HepG2 (cell line): Measurements from ENCODE around the gene DNPH1. TPM values are rescaled to one million over a fixed set of nuclear protein-coding genes. Genes with fewer than 3 reads are reported as not detected.
A peak's percentile ranks its signal among the peaks of the same experiment; 100 is the strongest.

Source experiments
- CBFB ChIP-seq: sonication (generic); formaldehyde crosslinking; IDR thresholded peaks from 2 replicates; pipeline ENCODE4 v1.4.0; 2020; ENCODE audit warnings: missing genetic modification reagents
- EEA1 ChIP-seq: sonication (generic); formaldehyde crosslinking; IDR thresholded peaks from 2 replicates; pipeline ENCODE4 v1.5.1; 2020; ENCODE audit warnings: mild to moderate bottlenecking, missing genetic modification reagents, borderline replicate concordance
- GLI4 ChIP-seq: sonication (generic); formaldehyde crosslinking; IDR thresholded peaks from 2 replicates; pipeline ENCODE4 v1.5.1; 2020; ENCODE audit warnings: missing genetic modification reagents, mild to moderate bottlenecking, moderate library complexity, borderline replicate concordance
- HINFP ChIP-seq: sonication (generic); formaldehyde crosslinking; IDR thresholded peaks from 2 replicates; pipeline ENCODE4 v1.4.0; 2020; ENCODE audit warnings: low read depth, mild to moderate bottlenecking, missing genetic modification reagents
- JUN ChIP-seq: sonication (generic); formaldehyde crosslinking; IDR thresholded peaks from 2 replicates; pipeline ENCODE4 v1.4.0; 2020; ENCODE audit warnings: mild to moderate bottlenecking, missing genetic modification reagents
- KLF11 ChIP-seq: IDR thresholded peaks from 2 replicates; pipeline ENCODE4 v1.6.1; 2016; ENCODE audit warnings: missing compliant biosample characterization
- MTA1 ChIP-seq: sonication (generic); formaldehyde crosslinking; IDR thresholded peaks from 2 replicates; pipeline ENCODE4 v1.4.0; 2020; ENCODE audit warnings: missing genetic modification reagents, mild to moderate bottlenecking, borderline replicate concordance
- NFKB2 ChIP-seq: sonication (generic); formaldehyde crosslinking; IDR thresholded peaks from 2 replicates; pipeline ENCODE4 v1.4.0; 2020; ENCODE audit warnings: missing genetic modification reagents, borderline replicate concordance
- SAP130 ChIP-seq: IDR thresholded peaks from 2 replicates; pipeline ENCODE4 v1.6.1; 2016; ENCODE audit warnings: low read depth
- STAG1 ChIP-seq: sonication (generic); formaldehyde crosslinking; IDR thresholded peaks from 2 replicates; pipeline ENCODE4 v1.4.0; 2020; ENCODE audit warnings: missing genetic modification reagents
- ZFP36L2 ChIP-seq: sonication (generic); formaldehyde crosslinking; IDR thresholded peaks from 2 replicates; pipeline ENCODE4 v1.4.0; 2020; ENCODE audit warnings: missing genetic modification reagents
- ZNF12 ChIP-seq: sonication (generic); formaldehyde crosslinking; IDR thresholded peaks from 2 replicates; pipeline ENCODE4 v1.5.0; 2020; ENCODE audit warnings: missing genetic modification reagents
- ZNF205 ChIP-seq: IDR thresholded peaks from 2 replicates; pipeline ENCODE4 v1.6.1; 2018; ENCODE audit warnings: missing biosample characterization, missing genetic modification reagents
- ZNF292 ChIP-seq: sonication (generic); formaldehyde crosslinking; IDR thresholded peaks from 2 replicates; pipeline ENCODE4 v1.8.1; 2022; ENCODE audit warnings: mild to moderate bottlenecking, low read depth, missing genetic modification reagents, borderline replicate concordance
- ZNF331 ChIP-seq: sonication (generic); formaldehyde crosslinking; IDR thresholded peaks from 2 replicates; pipeline ENCODE4 v1.4.0; 2020; ENCODE audit warnings: missing genetic modification reagents
- ZNF556 ChIP-seq: sonication (generic); formaldehyde crosslinking; IDR thresholded peaks from 2 replicates; pipeline ENCODE4 v1.4.0; 2020; ENCODE audit warnings: mild to moderate bottlenecking, missing genetic modification reagents, borderline replicate concordance
- ZNF724P ChIP-seq: sonication (generic); formaldehyde crosslinking; IDR thresholded peaks from 2 replicates; pipeline ENCODE4 v1.8.0; 2022; ENCODE audit warnings: missing genetic modification reagents, borderline replicate concordance
- polyA plus RNA-seq, 8 experiments: library from polyadenylated mRNA; depleted of rRNA in 3 of 8; stranded (reverse) in 7 of 8; unstranded in 1 of 8; fragments of >200 nt; fragmentation: Illumina TruSeq in 4 of 8; extraction: Trizol in 4 of 8; gene quantifications; 2 replicates each; pipeline versions ENCODE4 v1.2.1 to v1.2.3, GENCODE V29; 2011 to 2016; ENCODE audit warnings: low read depth in 4 of 8, missing spikeins in 1 of 8, mixed read lengths in 1 of 8; ENCODE audit not compliant: insufficient read depth in 1 of 8
- total RNA-seq, 5 experiments: library from RNA; depleted of rRNA; stranded (reverse); fragments of >200 nt; fragmentation: Illumina TruSeq; extraction: Trizol; gene quantifications; 2 replicates each; pipeline ENCODE4 v1.2.3, GENCODE V29; 2016; ENCODE audit warnings: low read depth in 1 of 5
- TF ChIP-seq, protein P1 (sequence below): sonication (generic); formaldehyde crosslinking; IDR thresholded peaks from 2 replicates; pipeline ENCODE4 v1.8.1; 2023; ENCODE audit warnings: mild to moderate bottlenecking, missing genetic modification reagents
- TF ChIP-seq, protein P2 (sequence below): sonication (generic); formaldehyde crosslinking; IDR thresholded peaks from 2 replicates; pipeline ENCODE4 v1.8.1; 2022; ENCODE audit warnings: low read depth, mild to moderate bottlenecking, missing genetic modification reagents
- TF ChIP-seq, protein P3 (sequence below): sonication (generic); formaldehyde crosslinking; IDR thresholded peaks from 2 replicates; pipeline ENCODE4 v1.4.0; 2020; ENCODE audit warnings: missing genetic modification reagents, mild to moderate bottlenecking, borderline replicate concordance

Gene DNPH1
- total and polyA plus RNA-seq, 2 of the 13 experiments (the other 11 are each of a cell fraction or from before 2014, with no cell fraction given): 56.5 to 75.1 TPM

DNA sequence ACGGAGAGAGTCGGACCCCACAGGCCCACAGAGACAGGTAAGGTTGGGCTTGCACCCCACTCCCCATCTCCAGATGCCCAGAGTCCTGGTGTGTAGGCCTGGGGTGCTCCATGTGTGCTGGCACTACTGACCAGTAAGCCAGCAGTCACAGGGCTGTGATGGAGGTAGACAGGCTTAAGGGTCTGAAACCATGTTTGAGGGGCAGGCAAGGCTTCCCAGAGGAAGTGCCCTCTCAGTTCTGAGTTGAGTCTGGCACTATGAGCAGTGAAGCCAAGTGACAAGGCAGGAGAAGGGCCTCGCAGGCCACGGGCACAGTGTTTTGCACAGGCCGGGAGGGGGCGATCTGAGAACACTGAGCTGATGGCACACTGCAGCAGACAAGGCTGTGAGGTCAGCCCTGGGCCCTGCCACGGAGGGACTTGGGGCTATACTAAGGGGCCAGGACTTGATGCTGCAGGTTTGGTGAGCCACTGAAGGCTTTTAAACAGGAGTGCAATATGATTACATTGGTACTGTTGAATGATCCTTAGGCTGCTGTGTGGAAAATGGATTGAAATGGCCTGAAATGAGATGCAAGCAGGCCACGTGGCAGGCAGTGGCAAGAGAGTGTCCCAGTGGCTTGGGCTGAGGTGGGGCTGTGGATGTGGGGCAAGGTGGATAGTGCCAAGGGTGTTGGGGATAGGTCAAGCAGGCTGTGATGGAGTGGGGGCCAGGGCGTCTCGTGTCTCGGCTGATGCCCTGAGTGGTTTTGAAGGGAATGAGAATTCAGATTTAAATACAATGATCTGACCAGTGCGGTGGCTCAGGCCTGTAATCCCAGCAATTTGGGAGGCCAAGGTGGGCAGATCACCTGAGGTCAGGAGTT lies 34.3 kb upstream of the DNPH1 start (continued):
- TF ChIP-seq MTA1 (CRISPR knock-in tag) (peak; percentile 76; the same call in 1 of the 2 replicates), HINFP (peak; percentile 76; the same call in 1 of the 2 replicates), KLF11 (CRISPR knock-in tag) (peak; percentile 86; the same call in 1 of the 2 replicates), EEA1 (CRISPR knock-in tag) (no peak), GLI4 (peak; percentile 69; the same call in 1 of the 2 replicates), SAP130 (CRISPR knock-in tag) (peak; percentile 45; the same call in 1 of the 2 replicates), JUN (CRISPR knock-in tag) (peak; percentile 62; the same call in 1 of the 2 replicates), ZNF205 (peak; percentile 58), STAG1 (CRISPR knock-in tag) (peak; percentile 100), ZNF12 (CRISPR knock-in tag) (peak; percentile 65; the same call in 1 of the 2 replicates), ZNF556 (peak; percentile 77; the same call in 1 of the 2 replicates), NFKB2 (CRISPR knock-in tag) (peak; percentile 16; the same call in 1 of the 2 replicates), ZNF292 (peak; percentile 47; the same call in 1 of the 2 replicates), ZNF331 (CRISPR knock-in tag) (peak; percentile 79), CBFB (CRISPR knock-in tag) (0 out of 2 replicates have a peak, but pooled peaks have one; percentile 34), ZFP36L2 (CRISPR knock-in tag) (no peak), ZNF724P (peak; percentile 95)
- TF ChIP-seq, protein P1, sequence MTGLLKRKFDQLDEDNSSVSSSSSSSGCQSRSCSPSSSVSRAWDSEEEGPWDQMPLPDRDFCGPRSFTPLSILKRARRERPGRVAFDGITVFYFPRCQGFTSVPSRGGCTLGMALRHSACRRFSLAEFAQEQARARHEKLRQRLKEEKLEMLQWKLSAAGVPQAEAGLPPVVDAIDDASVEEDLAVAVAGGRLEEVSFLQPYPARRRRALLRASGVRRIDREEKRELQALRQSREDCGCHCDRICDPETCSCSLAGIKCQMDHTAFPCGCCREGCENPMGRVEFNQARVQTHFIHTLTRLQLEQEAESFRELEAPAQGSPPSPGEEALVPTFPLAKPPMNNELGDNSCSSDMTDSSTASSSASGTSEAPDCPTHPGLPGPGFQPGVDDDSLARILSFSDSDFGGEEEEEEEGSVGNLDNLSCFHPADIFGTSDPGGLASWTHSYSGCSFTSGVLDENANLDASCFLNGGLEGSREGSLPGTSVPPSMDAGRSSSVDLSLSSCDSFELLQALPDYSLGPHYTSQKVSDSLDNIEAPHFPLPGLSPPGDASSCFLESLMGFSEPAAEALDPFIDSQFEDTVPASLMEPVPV (CRISPR knock-in tag): peak; percentile 66; the same call in 1 of the 2 replicates
- TF ChIP-seq, protein P2, sequence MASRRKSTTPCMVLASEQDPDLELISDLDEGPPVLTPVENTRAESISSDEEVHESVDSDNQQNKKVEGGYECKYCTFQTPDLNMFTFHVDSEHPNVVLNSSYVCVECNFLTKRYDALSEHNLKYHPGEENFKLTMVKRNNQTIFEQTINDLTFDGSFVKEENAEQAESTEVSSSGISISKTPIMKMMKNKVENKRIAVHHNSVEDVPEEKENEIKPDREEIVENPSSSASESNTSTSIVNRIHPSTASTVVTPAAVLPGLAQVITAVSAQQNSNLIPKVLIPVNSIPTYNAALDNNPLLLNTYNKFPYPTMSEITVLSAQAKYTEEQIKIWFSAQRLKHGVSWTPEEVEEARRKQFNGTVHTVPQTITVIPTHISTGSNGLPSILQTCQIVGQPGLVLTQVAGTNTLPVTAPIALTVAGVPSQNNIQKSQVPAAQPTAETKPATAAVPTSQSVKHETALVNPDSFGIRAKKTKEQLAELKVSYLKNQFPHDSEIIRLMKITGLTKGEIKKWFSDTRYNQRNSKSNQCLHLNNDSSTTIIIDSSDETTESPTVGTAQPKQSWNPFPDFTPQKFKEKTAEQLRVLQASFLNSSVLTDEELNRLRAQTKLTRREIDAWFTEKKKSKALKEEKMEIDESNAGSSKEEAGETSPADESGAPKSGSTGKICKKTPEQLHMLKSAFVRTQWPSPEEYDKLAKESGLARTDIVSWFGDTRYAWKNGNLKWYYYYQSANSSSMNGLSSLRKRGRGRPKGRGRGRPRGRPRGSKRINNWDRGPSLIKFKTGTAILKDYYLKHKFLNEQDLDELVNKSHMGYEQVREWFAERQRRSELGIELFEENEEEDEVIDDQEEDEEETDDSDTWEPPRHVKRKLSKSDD: peak; percentile 52; the same call in 1 of the 2 replicates
- TF ChIP-seq, protein P3, sequence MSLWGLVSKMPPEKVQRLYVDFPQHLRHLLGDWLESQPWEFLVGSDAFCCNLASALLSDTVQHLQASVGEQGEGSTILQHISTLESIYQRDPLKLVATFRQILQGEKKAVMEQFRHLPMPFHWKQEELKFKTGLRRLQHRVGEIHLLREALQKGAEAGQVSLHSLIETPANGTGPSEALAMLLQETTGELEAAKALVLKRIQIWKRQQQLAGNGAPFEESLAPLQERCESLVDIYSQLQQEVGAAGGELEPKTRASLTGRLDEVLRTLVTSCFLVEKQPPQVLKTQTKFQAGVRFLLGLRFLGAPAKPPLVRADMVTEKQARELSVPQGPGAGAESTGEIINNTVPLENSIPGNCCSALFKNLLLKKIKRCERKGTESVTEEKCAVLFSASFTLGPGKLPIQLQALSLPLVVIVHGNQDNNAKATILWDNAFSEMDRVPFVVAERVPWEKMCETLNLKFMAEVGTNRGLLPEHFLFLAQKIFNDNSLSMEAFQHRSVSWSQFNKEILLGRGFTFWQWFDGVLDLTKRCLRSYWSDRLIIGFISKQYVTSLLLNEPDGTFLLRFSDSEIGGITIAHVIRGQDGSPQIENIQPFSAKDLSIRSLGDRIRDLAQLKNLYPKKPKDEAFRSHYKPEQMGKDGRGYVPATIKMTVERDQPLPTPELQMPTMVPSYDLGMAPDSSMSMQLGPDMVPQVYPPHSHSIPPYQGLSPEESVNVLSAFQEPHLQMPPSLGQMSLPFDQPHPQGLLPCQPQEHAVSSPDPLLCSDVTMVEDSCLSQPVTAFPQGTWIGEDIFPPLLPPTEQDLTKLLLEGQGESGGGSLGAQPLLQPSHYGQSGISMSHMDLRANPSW (CRISPR knock-in tag): no peak
